ENCODE measurements around the gene NFE2L3. TPM values are rescaled to one million over a fixed set of nuclear protein-coding genes. Genes with fewer than 3 reads are reported as not detected.

NFE2L3 gene
- total and polyA plus RNA-seq, 2 of the 8 experiments (the other 6 are each of a cell fraction or from before 2014, with no cell fraction given), result 64.9 to 76.5 TPM

DNA sequence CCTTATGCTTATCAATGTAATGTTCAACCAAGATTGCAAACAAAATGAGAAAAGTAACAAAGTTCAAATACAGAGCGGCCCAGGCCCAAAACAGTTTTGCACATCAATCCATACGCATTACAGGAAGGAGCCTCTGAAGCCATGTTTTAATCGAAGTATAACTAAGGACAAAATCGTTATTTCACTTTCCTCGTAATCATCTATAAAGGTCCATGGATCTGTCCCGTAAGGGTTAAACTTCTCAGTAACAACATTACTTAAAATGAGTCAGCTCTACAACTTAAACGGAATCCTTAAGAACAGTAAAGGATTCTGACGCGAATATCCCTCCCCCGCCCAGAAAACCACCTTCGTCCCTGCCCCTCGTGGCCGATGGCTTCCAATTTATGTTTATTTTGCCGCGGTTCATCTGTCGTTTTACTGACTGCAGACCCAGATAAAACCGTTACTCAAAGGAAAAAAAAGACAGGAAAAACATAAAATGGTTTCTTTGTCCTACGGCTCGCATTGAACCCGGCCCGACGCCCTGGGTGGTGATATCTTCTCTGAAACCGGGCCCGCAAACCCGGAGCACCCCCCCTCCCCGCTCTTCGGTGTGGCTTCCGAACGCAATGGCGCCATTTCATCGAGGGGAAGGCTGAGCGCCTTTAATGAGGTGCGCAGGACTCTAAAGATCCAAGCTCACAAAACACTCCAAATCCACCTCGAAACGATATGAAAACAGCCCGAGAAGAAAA, 47.5 kb downstream of the NFE2L3 start:
- H2BK20ac ChIP-seq (ENCODE audit: low read length), result no peak overlapping the region
- no peak overlapping the region for H2BK12ac ChIP-seq (ENCODE audit: low read depth, low read length)
- no peak overlapping the region for H3K23ac ChIP-seq (ENCODE audit: insufficient read length)
- H2AFZ ChIP-seq (ENCODE audit: low read length), result no peak overlapping the region
- peaks cover 0 to 9% (median 3%) of the 10 kb centered on the region in 4 experiments; a peak in 3 of 7 replicates for H3K4me1 ChIP-seq (replicated peaks in 1 of 4; ENCODE audit: control insufficient read depth in 3 of 4, insufficient read depth in 4 of 4, low read length in 3 of 4)
- peak overlapping the region; percentile 98 to 99 (median 98) for H3K4me3 ChIP-seq (ENCODE audit: extremely low read depth in 1 of 4, insufficient read depth in 2 of 4, low read depth in 3 of 4, low read length in 4 of 4)
- no peak overlapping the region for H2BK15ac ChIP-seq (ENCODE audit: low read length)
- H3K27me3 ChIP-seq (replicated peaks in 1 of 4; ENCODE audit: control insufficient read depth in 3 of 4, extremely low read depth in 1 of 4, insufficient read depth in 3 of 4, low read length in 3 of 4), result no peaks in the 10 kb centered on the region
- POLR2A ChIA-PET (ENCODE audit: partially characterized antibody), result interaction anchor here (0.6 to 13.1 kb wide), 55 partner anchors 13 to 840 kb away, joined by 3 to 578 read pairs (median 5); partner anchors contain the start of genes NFE2L3 and SNX10
- peak overlapping the region; percentile 67 for H3K56ac ChIP-seq (replicated peaks; ENCODE audit: insufficient read length, low read depth, low read length)
- H4K20me1 ChIP-seq (replicated peaks in 1 of 2; ENCODE audit: control insufficient read depth in 1 of 2, insufficient read depth in 2 of 2, low read length in 2 of 2), result peaks cover 26 to 43% of the 10 kb centered on the region in 2 experiments
- no peak overlapping the region for H3K4ac ChIP-seq (replicated peaks; ENCODE audit: insufficient read length, low read depth, low read length)
- H3K14ac ChIP-seq (ENCODE audit: insufficient read length), result peak overlapping the region; percentile 84
- peak overlapping the region; percentile 100 for H2BK5ac ChIP-seq (ENCODE audit: low read depth, low read length)
- peak overlapping the region; percentile 99 for H3K27ac ChIP-seq (ENCODE audit: low read depth, low read length)
- no peak overlapping the region for H2AK5ac ChIP-seq (ENCODE audit: low read depth, low read length)
- CTCF ChIA-PET (ENCODE audit: partially characterized antibody), result interaction anchor here (0.7 to 3.8 kb wide), 8 partner anchors 11 to 240 kb away, joined by 3 to 24 read pairs (median 4); no protein-coding TSS in a partner anchor
- H3K36me3 ChIP-seq (ENCODE audit: control insufficient read depth in 2 of 4, insufficient read depth in 4 of 4, low read length in 3 of 4), result peaks cover 21 to 67% (median 44%) of the 10 kb centered on the region in 4 experiments
- peak overlapping the region; percentile 72 to 90 for H3K4me2 ChIP-seq (ENCODE audit: insufficient read depth in 1 of 2, low read depth in 2 of 2, low read length in 2 of 2)
- no peak for FAIRE-seq
- H3K18ac ChIP-seq (ENCODE audit: extremely low read depth, low read length), result peak overlapping the region; percentile 81
- no peaks in the 10 kb centered on the region for H3K79me1 ChIP-seq (ENCODE audit: low read depth, low read length)
- no peak for DNase-seq (ENCODE audit: low read depth in 1 of 2, low spot score in 2 of 2)
- H3K23me2 ChIP-seq (ENCODE audit: low read depth, low read length), result peaks cover 3% of the 10 kb centered on the region; the same call in 1 of the 2 replicates
- H2BK120ac ChIP-seq (replicated peaks; ENCODE audit: low read depth, low read length), result no peak overlapping the region
- H3K79me2 ChIP-seq (ENCODE audit: control insufficient read depth in 1 of 2, insufficient read depth in 2 of 2, low read length in 2 of 2), result peaks cover 52 to 89% of the 10 kb centered on the region in 2 experiments
- 1% methylated on average over 36 of the region's 36 CpGs; no CpG with 5 or more reads in 1 of the 2 experiments for WGBS, 2 experiments (ENCODE audit: extremely low coverage in 1 of 2, insufficient coverage in 1 of 2, insufficient read length in 1 of 2, insufficient replicate concordance in 2 of 2, low coverage in 1 of 2, low lambda C conversion rate in 2 of 2, missing lambda C conversion rate in 1 of 2)
- no peaks in the 10 kb centered on the region for H3K9me3 ChIP-seq (ENCODE audit: insufficient read depth in 2 of 2, low read depth in 1 of 2, low read length in 1 of 2)
- H4K91ac ChIP-seq (replicated peaks; ENCODE audit: insufficient read length, low read length), result no peak overlapping the region
- peak overlapping the region; percentile 97 to 100 (median 100) for H3K9ac ChIP-seq (replicated peaks in 1 of 4; ENCODE audit: extremely low read depth in 1 of 4, low read depth in 3 of 4, low read length in 3 of 4)
- H4K8ac ChIP-seq (ENCODE audit: extremely low read depth, insufficient read depth, low read length), result peak overlapping the region; percentile 92
- H4K5ac ChIP-seq (ENCODE audit: insufficient read length, low read depth, low read length), result peak overlapping the region; percentile 94
- TF ChIP-seq, protein P1, sequence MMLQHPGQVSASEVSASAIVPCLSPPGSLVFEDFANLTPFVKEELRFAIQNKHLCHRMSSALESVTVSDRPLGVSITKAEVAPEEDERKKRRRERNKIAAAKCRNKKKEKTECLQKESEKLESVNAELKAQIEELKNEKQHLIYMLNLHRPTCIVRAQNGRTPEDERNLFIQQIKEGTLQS (IDR thresholded peaks at IDR 0.05; ENCODE audit: insufficient read depth, low read depth, low read length), result no peak
- no peak for TF ChIP-seq RNF2 (IDR thresholded peaks at IDR 0.05; ENCODE audit: borderline replicate concordance, low read depth, low read length, missing control alignments, poor library complexity, severe bottlenecking)
- TF ChIP-seq BACH1 (IDR thresholded peaks at IDR 0.05; ENCODE audit: low read length), result no peak
- no peak for TF ChIP-seq RFX5 (IDR thresholded peaks at IDR 0.05; ENCODE audit: borderline replicate concordance, low read depth, low read length)
- no peak for TF ChIP-seq GTF2F1 (IDR thresholded peaks at IDR 0.05; ENCODE audit: borderline replicate concordance, low read depth, low read length)
- TF ChIP-seq CTCF (IDR thresholded peaks at IDR 0.05; ENCODE audit: control extremely low read depth in 1 of 3, insufficient read depth in 1 of 3, low read depth in 1 of 3, low read length in 3 of 3), result no peak
- peak; percentile 83 for TF ChIP-seq SAP30 (IDR thresholded peaks at IDR 0.05; ENCODE audit: insufficient read depth, insufficient replicate concordance, low read length)
